GM23248 (cell line): Measurements from ENCODE around the gene SLC8A1. TPM values are rescaled to one million over a fixed set of nuclear protein-coding genes. Genes with fewer than 3 reads are reported as not detected.

ENCODE experiments used
- DNase-seq: peaks from one replicate; pipeline ENCODE4 v3.0.0-alpha.2; 2015
- H2AFZ ChIP-seq: fragments of 200-600 bp; sonication (generic); 2 replicates; pipeline ENCODE4 v1.6.1; 2016; ENCODE audit warnings: antibody characterized with exemption
- H3F3A ChIP-seq: fragments of 200-600 bp; sonication (generic); 2 replicates; pipeline ENCODE4 v1.6.1; 2016; ENCODE audit warnings: mild to moderate bottlenecking, antibody characterized with exemption, mixed run types; ENCODE audit not compliant: insufficient read depth
- H3K27ac ChIP-seq: fragments of 200-600 bp; sonication (generic); 2 replicates; pipeline ENCODE4 v1.5.1; 2016; ENCODE audit warnings: mild to moderate bottlenecking
- H3K27me3 ChIP-seq: fragments of 200-600 bp; sonication (generic); replicated peaks from 2 replicates; pipeline ENCODE4 v1.6.1; 2016; ENCODE audit warnings: mild to moderate bottlenecking; ENCODE audit not compliant: insufficient read depth
- H3K36me3 ChIP-seq: fragments of 200-600 bp; sonication (generic); 2 replicates; pipeline ENCODE4 v1.6.1; 2016; ENCODE audit warnings: low read depth, mild to moderate bottlenecking
- H3K4me1 ChIP-seq: fragments of 200-600 bp; sonication (generic); 2 replicates; pipeline ENCODE4 v1.6.1; 2016; ENCODE audit warnings: mild to moderate bottlenecking; ENCODE audit not compliant: insufficient read depth
- H3K4me2 ChIP-seq: fragments of 200-600 bp; sonication (generic); one replicate; pipeline ENCODE4 v1.6.1; 2016; ENCODE audit warnings: mild to moderate bottlenecking; ENCODE audit not compliant: unreplicated experiment
- H3K4me3 ChIP-seq: fragments of 200-600 bp; sonication (generic); 2 replicates; pipeline ENCODE4 v1.5.1; 2016; ENCODE audit warnings: mild to moderate bottlenecking
- H3K79me2 ChIP-seq: fragments of 200-600 bp; sonication (generic); 2 replicates; pipeline ENCODE4 v1.6.1; 2016; ENCODE audit warnings: mild to moderate bottlenecking; ENCODE audit not compliant: insufficient read depth
- H3K9ac ChIP-seq: fragments of 200-600 bp; sonication (generic); 2 replicates; pipeline ENCODE4 v1.6.1; 2016; ENCODE audit warnings: mild to moderate bottlenecking
- H3K9me2 ChIP-seq: fragments of 200-600 bp; sonication (generic); 2 replicates; pipeline ENCODE4 v1.6.1; 2016; ENCODE audit warnings: mixed run types, mild to moderate bottlenecking, moderate library complexity; ENCODE audit not compliant: insufficient read depth
- H3K9me3 ChIP-seq: fragments of 200-600 bp; sonication (generic); one replicate; pipeline ENCODE4 v1.6.1; 2017; ENCODE audit warnings: low read depth
- H4K20me1 ChIP-seq: fragments of 200-600 bp; sonication (generic); 2 replicates; pipeline ENCODE4 v1.6.0; 2016; ENCODE audit not compliant: insufficient read depth
- EZH2 ChIP-seq: fragments of 200-600 bp; sonication (generic); IDR thresholded peaks from 2 replicates; pipeline ENCODE4 v1.6.1; 2018; ENCODE audit warnings: antibody characterized with exemption, mild to moderate bottlenecking; ENCODE audit not compliant: insufficient read depth, poor library complexity, severe bottlenecking
- EZH2phosphoT487 ChIP-seq: fragments of 200-600 bp; sonication (generic); IDR thresholded peaks from 2 replicates; pipeline ENCODE4 v1.6.1; 2018; ENCODE audit warnings: antibody characterized with exemption, moderate library complexity, mild to moderate bottlenecking, low read depth; ENCODE audit not compliant: insufficient read depth
- WGBS, 2 experiments: methylation state at CpG; one replicate each; pipeline ENCODE4 v1.1.6; 2015 to 2017; ENCODE audit warnings: low lambda C conversion rate in 2 of 2, low coverage in 1 of 2; ENCODE audit errors: missing lambda C conversion rate in 2 of 2; 5-methylcytosine and 5-hydroxymethylcytosine counted together
- in situ Hi-C: fragments of 300-500 bp; cut with MboI; formaldehyde crosslinking; loops from 2 replicates; pipeline ENCODE4 v1.15.0; 2020
- polyA plus RNA-seq: library from polyadenylated mRNA; unstranded; fragments of >200 nt; fragmentation: Nextera tagmentation; extraction: Ambion mirVana; gene quantifications from 2 replicates; pipeline ENCODE4 v1.2.1, GENCODE V29; 2016
- total RNA-seq: library from RNA; depleted of rRNA; stranded (reverse); fragments of >200 nt; shearing (Covaris generic); gene quantifications from 2 replicates; pipeline ENCODE4 v1.2.3, GENCODE V29; 2014

SLC8A1 gene
- total and polyA plus RNA-seq, 2 experiments from 2014 or later: 13.8 to 83.4 TPM

- Histone ChIP-seq H3K4me1 (peaks cover 58% of the 10 kb centered on the region), H3K4me3 (no peak overlapping the region), H3K27ac (peak overlapping the region; percentile 92), H3K27me3 (no peaks in the 10 kb centered on the region), H3K79me2 (peaks cover 46% of the 10 kb centered on the region; the same call in 1 of the 2 replicates), H3K4me2 (peak overlapping the region; percentile 35), H3K9me3 (no peaks in the 10 kb centered on the region), H3K9ac (0 out of 2 replicates have a peak overlapping the region, but pooled peaks have one; percentile 7), H4K20me1 (no peaks in the 10 kb centered on the region), H2AFZ (no peak overlapping the region), H3F3A (peaks cover 57% of the 10 kb centered on the region), H3K36me3 (no peaks in the 10 kb centered on the region), H3K9me2 (no peaks in the 10 kb centered on the region)
- WGBS, 2 experiments: 3 to 6% methylated on average over 3 of the region's 3 CpGs
- in situ Hi-C loops: no loop called here
- peak; percentile 80 for DNase-seq
- TF ChIP-seq EZH2phosphoT487 (no peak), EZH2 (no peak)
Observed at GRCh38 chr2:40401896-40402295, 50.0 kb downstream of the SLC8A1 start.

DNA sequence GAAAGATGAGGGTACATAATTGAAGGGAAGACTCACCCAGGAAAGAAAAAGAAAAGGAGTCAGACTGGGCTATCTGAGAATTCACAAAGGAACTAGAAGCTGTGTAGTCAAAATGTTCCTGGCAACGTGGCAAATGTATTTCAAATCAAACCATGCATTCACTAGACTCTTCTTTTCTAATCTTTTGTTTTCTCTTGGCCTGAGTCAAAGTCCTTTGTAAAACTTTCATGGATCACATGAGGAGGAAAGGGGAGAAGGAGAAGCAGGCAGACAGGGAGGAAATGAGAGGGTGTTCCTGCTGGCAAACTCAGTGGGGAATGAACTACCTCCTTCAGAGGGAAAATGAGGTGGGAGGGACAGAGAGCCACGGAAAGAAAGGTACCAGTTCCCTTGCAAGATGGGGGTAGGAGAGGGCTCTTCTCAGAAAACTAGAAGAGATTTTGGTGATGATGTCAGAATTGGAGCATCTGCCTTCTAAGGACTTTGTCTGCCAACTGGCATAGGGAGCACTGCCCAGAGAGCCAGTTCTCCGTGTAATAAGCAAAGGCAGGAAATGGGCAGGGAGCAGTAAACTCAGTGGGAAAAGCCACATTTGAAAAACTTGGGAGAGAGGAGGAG lies 51.4 kb downstream of the SLC8A1 start:
- TF ChIP-seq EZH2phosphoT487 (no peak), EZH2 (no peak)
- peak; percentile 57 for DNase-seq
- WGBS, 2 experiments: 10 to 14% methylated on average over 3 of the region's 3 CpGs
- Histone ChIP-seq H3K9me3 (no peaks in the 10 kb centered on the region), H3K4me2 (peak overlapping the region; percentile 65), H4K20me1 (no peaks in the 10 kb centered on the region), H3K36me3 (no peaks in the 10 kb centered on the region), H3K27me3 (no peaks in the 10 kb centered on the region), H3K4me1 (peaks cover 59% of the 10 kb centered on the region), H3K4me3 (peak overlapping the region; percentile 39; the same call in 1 of the 2 replicates), H3F3A (peaks cover 51% of the 10 kb centered on the region), H3K9ac (peak overlapping the region; percentile 42), H3K9me2 (no peaks in the 10 kb centered on the region), H3K27ac (peak overlapping the region; percentile 92), H3K79me2 (peaks cover 53% of the 10 kb centered on the region), H2AFZ (peak overlapping the region; percentile 71)
- in situ Hi-C loops: no loop called here

DNA sequence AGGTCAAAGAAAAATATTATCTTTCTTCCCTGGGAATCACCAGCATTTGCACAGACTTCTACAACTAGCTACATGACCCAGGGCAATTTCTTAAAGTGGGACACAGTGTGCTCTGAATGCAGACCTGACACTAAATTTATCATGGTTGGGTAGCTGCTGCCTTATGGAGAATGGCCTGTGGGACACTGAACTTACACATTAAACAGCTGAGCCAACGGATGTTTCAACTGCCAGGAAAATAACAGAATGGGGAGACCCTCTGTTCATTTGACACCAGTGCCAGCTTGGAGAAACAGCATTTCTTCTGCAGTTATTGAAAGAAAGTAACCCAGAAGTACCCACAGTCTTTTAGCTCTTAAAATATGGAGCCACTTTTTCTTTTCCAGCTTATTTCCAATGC lies 54.1 kb downstream of the SLC8A1 start:
- TF ChIP-seq EZH2phosphoT487: no peak
- TF ChIP-seq EZH2: no peak
- H3K4me1 ChIP-seq: peaks cover 44% of the 10 kb centered on the region
- H3F3A ChIP-seq: peaks cover 26% of the 10 kb centered on the region
- H3K36me3 ChIP-seq: no peaks in the 10 kb centered on the region
- no peaks in the 10 kb centered on the region for H3K9me2 ChIP-seq
- H3K4me2 ChIP-seq: no peak overlapping the region
- H3K9me3 ChIP-seq: no peaks in the 10 kb centered on the region
- H3K9ac ChIP-seq: no peak overlapping the region
- DNase-seq: no peak
- in situ Hi-C loops: no loop called here
- no peak overlapping the region for H2AFZ ChIP-seq
- no peak overlapping the region for H3K4me3 ChIP-seq
- 79 to 87% methylated on average over 1 of the region's 1 CpG for WGBS, 2 experiments
- H3K27me3 ChIP-seq: no peaks in the 10 kb centered on the region
- peaks cover 66% of the 10 kb centered on the region for H3K79me2 ChIP-seq
- no peaks in the 10 kb centered on the region for H4K20me1 ChIP-seq
- H3K27ac ChIP-seq: no peak overlapping the region

DNA sequence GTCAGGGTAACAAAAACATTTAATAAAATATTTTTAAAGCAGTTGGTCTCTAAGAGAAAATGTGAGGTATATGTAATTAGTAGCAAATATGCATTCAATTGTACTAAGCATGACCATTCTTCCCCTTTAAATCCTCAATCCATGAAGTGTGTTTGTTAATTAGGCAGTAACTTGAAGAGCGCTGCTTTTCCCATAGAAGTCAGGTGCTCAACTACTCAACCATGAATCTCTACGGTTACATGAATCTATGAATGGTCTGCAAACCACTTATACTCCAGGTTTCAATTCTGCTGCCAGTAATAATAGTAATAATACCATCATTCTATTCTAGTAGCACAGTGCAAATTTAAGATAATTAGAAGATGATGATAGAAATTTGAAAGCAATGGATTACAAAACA lies 55.8 kb downstream of the SLC8A1 start:
- Histone ChIP-seq H3K4me2 (no peak overlapping the region), H3K9me2 (no peaks in the 10 kb centered on the region), H3K9ac (no peak overlapping the region), H3K36me3 (no peaks in the 10 kb centered on the region), H3K27ac (no peak overlapping the region), H3K27me3 (no peaks in the 10 kb centered on the region), H4K20me1 (no peaks in the 10 kb centered on the region), H3F3A (peaks cover 11% of the 10 kb centered on the region), H3K4me3 (no peak overlapping the region), H2AFZ (no peak overlapping the region), H3K9me3 (no peaks in the 10 kb centered on the region), H3K79me2 (peaks cover 73% of the 10 kb centered on the region), H3K4me1 (peaks cover 28% of the 10 kb centered on the region)
- in situ Hi-C loops: no loop called here
- no peak for DNase-seq
- 88 to 89% methylated on average over 2 of the region's 2 CpGs for WGBS, 2 experiments
- no peak for TF ChIP-seq EZH2
- no peak for TF ChIP-seq EZH2phosphoT487
